PC-3 (cell line): Measurements from ENCODE around the gene SLC13A3. TPM values are rescaled to one million over a fixed set of nuclear protein-coding genes. Genes with fewer than 3 reads are reported as not detected.

ENCODE experiments used
- ATAC-seq: fragments of 200-7000 bp; cut with Tn5 transposase; 2 replicates; pipeline ENCODE4 v1.9.1; 2020; ENCODE audit warnings: mild to moderate bottlenecking, moderate library complexity
- BruUV-seq: library from RNA; stranded (reverse); fragments of 400-500 nt; replicated peaks from 2 replicates; lab custom pipeline; 2021; lab: Mats Ljungman, UMichigan
- CTCF ChIA-PET: fragments of 300-600 bp; sonication (Branson Sonifier 250); formaldehyde crosslinking; loops from one replicate; lab custom pipeline; 2022; ENCODE audit warnings: antibody characterized with exemption; lab: Charles Lee
- POLR2A ChIA-PET: fragments of 300-600 bp; sonication (Branson Sonifier 250); formaldehyde crosslinking; loops from one replicate; lab custom pipeline; 2022; ENCODE audit warnings: antibody characterized with exemption; ENCODE audit not compliant: unreplicated experiment; lab: Charles Lee
- DNase-seq: peaks from one replicate; pipeline ENCODE4 v3.0.0-alpha.2; 2015
- H2AFZ ChIP-seq: fragments of 300-600 bp; sonication (generic); 2 replicates; pipeline ENCODE4 v1.6.0; 2016; ENCODE audit warnings: antibody characterized with exemption, low read length
- H3F3A ChIP-seq: fragments of 300-600 bp; sonication (generic); one replicate; pipeline ENCODE4 v1.6.0; 2017; ENCODE audit warnings: antibody characterized with exemption, low read length, control low read depth, mild to moderate bottlenecking; ENCODE audit not compliant: unreplicated experiment
- H3K27ac ChIP-seq: fragments of 300-600 bp; sonication (generic); 2 replicates; pipeline ENCODE4 v1.5.1; 2016; ENCODE audit warnings: mild to moderate bottlenecking, low read length
- H3K27me3 ChIP-seq: fragments of 300-600 bp; sonication (generic); 2 replicates; pipeline ENCODE4 v1.6.1; 2016; ENCODE audit warnings: low read length, mixed read lengths
- H3K36me3 ChIP-seq: fragments of 300-600 bp; sonication (generic); 2 replicates; pipeline ENCODE4 v1.6.1; 2016; ENCODE audit warnings: low read depth, mixed run types, low read length, mixed read lengths
- H3K4me1 ChIP-seq: fragments of 300-600 bp; sonication (generic); 2 replicates; pipeline ENCODE4 v1.5.1; 2016; ENCODE audit warnings: low read length; ENCODE audit not compliant: insufficient read depth
- H3K4me2 ChIP-seq: fragments of 300-600 bp; sonication (generic); 2 replicates; pipeline ENCODE4 v1.6.0; 2016; ENCODE audit warnings: low read length
- H3K4me3 ChIP-seq: fragments of 300-600 bp; sonication (generic); 2 replicates; pipeline ENCODE4 v1.5.1; 2016; ENCODE audit warnings: mild to moderate bottlenecking, low read length, mixed read lengths
- H3K79me2 ChIP-seq: fragments of 300-600 bp; sonication (generic); 2 replicates; pipeline ENCODE4 v1.6.1; 2017; ENCODE audit warnings: low read length, mixed read lengths
- H3K9ac ChIP-seq: fragments of 300-600 bp; sonication (generic); 2 replicates; pipeline ENCODE4 v1.6.0; 2016; ENCODE audit warnings: mild to moderate bottlenecking, low read length
- H3K9me2 ChIP-seq: fragments of 300-600 bp; sonication (generic); replicated peaks from 2 replicates; pipeline ENCODE4 v1.6.1; 2016; ENCODE audit warnings: mixed run types, low read length, mixed read lengths
- H3K9me3 ChIP-seq: fragments of 300-600 bp; sonication (generic); 2 replicates; pipeline ENCODE4 v1.6.1; 2016; ENCODE audit warnings: low read length, mixed read lengths
- H4K20me1 ChIP-seq: fragments of 300-600 bp; sonication (generic); 2 replicates; pipeline ENCODE4 v1.6.1; 2016; ENCODE audit warnings: low read length, mixed read lengths
- EZH2 ChIP-seq: fragments of 300-600 bp; sonication (generic); IDR thresholded peaks from one replicate; pipeline ENCODE4 v1.6.1; 2017; ENCODE audit warnings: antibody characterized with exemption, mild to moderate bottlenecking, low read length; ENCODE audit not compliant: unreplicated experiment
- EZH2phosphoT487 ChIP-seq: fragments of 300-600 bp; sonication (generic); IDR thresholded peaks from 2 replicates; pipeline ENCODE4 v1.6.1; 2018; ENCODE audit warnings: mild to moderate bottlenecking, antibody characterized with exemption, low read length, borderline replicate concordance
- intact Hi-C: fragments of 100-400 bp; cut with micrococcal nuclease; formaldehyde crosslinking; loops from 2 replicates; pipeline ENCODE4 v1.9.0; 2023
- total RNA-seq: library from RNA; depleted of rRNA; stranded (reverse); fragments of >200 nt; gene quantifications from 2 replicates; pipeline ENCODE4 v1.2.3, GENCODE V29; 2014
- TF ChIP-seq, protein P1 (sequence below): fragments of 300-600 bp; sonication (generic); conservative IDR thresholded peaks from 2 replicates; pipeline ENCODE4 v1.5.1; 2017; ENCODE audit warnings: antibody characterized with exemption, low read depth, mild to moderate bottlenecking, low read length

Gene SLC13A3
- total RNA-seq, 1 experiment from 2014 or later = not detected

DNA sequence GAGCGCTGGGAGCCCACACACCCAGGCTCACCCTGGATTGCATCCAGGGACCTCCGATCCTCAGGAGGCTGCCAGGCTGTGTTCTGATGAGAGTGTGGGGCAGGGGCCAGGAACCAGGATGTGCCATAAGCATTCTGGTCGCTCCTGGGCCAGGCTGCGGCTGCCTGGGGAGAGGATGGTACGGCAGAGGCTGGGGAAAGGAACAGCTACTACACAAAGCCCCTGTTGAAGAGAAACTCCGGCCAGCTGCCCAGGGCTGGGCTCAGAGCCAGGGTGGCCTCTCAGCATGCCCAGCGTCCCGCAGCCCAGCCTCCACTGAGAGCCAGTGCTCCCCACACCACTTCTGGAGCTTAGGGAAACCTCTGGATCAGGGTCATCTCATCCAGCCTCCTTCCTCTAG is 79.1 kb downstream of the SLC13A3 start:
- Histone ChIP-seq H4K20me1 (no peaks in the 10 kb centered on the region), H3K9me2 (no peaks in the 10 kb centered on the region), H3K4me1 (peaks cover 11% of the 10 kb centered on the region; the same call in 1 of the 2 replicates), H3K4me3 (no peak overlapping the region), H3K36me3 (no peaks in the 10 kb centered on the region), H3K27ac (no peak overlapping the region), H3K27me3 (no peaks in the 10 kb centered on the region), H3K9me3 (no peaks in the 10 kb centered on the region), H3K4me2 (no peak overlapping the region), H3F3A (no peaks in the 10 kb centered on the region), H3K79me2 (no peaks in the 10 kb centered on the region), H3K9ac (no peak overlapping the region), H2AFZ (no peak overlapping the region)
- no peak for DNase-seq
- TF ChIP-seq EZH2phosphoT487 = no peak
- TF ChIP-seq EZH2 = no peak
- TF ChIP-seq, protein P1, sequence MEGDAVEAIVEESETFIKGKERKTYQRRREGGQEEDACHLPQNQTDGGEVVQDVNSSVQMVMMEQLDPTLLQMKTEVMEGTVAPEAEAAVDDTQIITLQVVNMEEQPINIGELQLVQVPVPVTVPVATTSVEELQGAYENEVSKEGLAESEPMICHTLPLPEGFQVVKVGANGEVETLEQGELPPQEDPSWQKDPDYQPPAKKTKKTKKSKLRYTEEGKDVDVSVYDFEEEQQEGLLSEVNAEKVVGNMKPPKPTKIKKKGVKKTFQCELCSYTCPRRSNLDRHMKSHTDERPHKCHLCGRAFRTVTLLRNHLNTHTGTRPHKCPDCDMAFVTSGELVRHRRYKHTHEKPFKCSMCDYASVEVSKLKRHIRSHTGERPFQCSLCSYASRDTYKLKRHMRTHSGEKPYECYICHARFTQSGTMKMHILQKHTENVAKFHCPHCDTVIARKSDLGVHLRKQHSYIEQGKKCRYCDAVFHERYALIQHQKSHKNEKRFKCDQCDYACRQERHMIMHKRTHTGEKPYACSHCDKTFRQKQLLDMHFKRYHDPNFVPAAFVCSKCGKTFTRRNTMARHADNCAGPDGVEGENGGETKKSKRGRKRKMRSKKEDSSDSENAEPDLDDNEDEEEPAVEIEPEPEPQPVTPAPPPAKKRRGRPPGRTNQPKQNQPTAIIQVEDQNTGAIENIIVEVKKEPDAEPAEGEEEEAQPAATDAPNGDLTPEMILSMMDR = no peak
- ChIA-PET POLR2A (no interaction called here), CTCF (no interaction called here)
- intact Hi-C loops = no loop called here
- no TSS peak for BruUV-seq
- no peak for ATAC-seq

DNA sequence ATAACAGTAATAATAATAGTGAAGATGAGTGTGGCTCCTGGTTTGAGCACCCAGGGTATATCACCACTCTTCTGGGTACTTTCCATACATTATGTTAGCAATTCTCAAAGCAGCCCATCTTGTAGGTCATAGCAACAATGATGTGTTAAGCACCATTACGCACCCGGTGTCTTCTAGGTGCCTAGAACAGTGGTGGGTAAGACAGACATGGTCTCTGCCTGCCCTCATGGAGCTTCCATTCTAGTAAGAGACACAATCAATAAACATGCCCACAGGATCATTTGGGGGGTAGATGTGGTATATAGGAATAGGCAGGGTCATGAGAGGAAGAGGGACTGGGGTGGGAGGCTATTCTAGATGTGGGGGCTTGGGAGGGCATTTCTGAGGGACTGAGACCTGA is 79.8 kb downstream of the SLC13A3 start:
- Histone ChIP-seq H4K20me1 (no peaks in the 10 kb centered on the region), H2AFZ (no peak overlapping the region), H3K9me2 (no peaks in the 10 kb centered on the region), H3K4me2 (no peak overlapping the region), H3K36me3 (no peaks in the 10 kb centered on the region), H3K4me3 (no peak overlapping the region), H3K4me1 (peaks cover 11% of the 10 kb centered on the region; the same call in 1 of the 2 replicates), H3K27me3 (no peaks in the 10 kb centered on the region), H3K79me2 (no peaks in the 10 kb centered on the region), H3F3A (no peaks in the 10 kb centered on the region), H3K27ac (no peak overlapping the region), H3K9ac (no peak overlapping the region), H3K9me3 (no peaks in the 10 kb centered on the region)
- ChIA-PET CTCF (no interaction called here), POLR2A (no interaction called here)
- TF ChIP-seq, protein P1 = no peak
- TF ChIP-seq EZH2 (no peak), EZH2phosphoT487 (no peak)
- ATAC-seq = no peak
- intact Hi-C loops = no loop called here
- no peak for DNase-seq
- no TSS peak for BruUV-seq

DNA sequence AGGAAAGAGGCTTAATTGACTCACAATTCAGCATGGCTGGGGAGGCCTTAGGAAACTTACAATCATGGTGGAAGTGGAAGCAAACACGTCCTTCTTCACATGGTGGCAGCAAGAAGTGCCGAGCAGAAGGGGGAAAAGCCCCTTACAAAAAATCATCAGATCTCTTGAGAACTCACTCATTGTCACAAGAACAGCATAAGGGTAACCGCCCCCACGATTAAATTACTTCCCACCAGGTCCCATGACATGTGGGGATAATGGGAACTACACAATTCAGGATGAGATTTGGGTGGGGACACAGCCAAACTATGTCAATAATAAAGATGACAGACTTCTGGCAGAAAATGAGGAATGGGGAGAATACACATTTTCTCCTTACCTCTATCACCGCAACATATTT is 80.3 kb downstream of the SLC13A3 start:
- Histone ChIP-seq H4K20me1 (no peaks in the 10 kb centered on the region), H3K27me3 (no peaks in the 10 kb centered on the region), H3K9me2 (no peaks in the 10 kb centered on the region), H3K9me3 (no peaks in the 10 kb centered on the region), H3K36me3 (no peaks in the 10 kb centered on the region), H3F3A (no peaks in the 10 kb centered on the region), H3K79me2 (no peaks in the 10 kb centered on the region), H3K9ac (no peak overlapping the region), H2AFZ (no peak overlapping the region), H3K4me2 (no peak overlapping the region), H3K4me3 (no peak overlapping the region), H3K27ac (no peak overlapping the region), H3K4me1 (peaks cover 11% of the 10 kb centered on the region; the same call in 1 of the 2 replicates)
- ChIA-PET CTCF (no interaction called here), POLR2A (no interaction called here)
- DNase-seq (no peak), ATAC-seq (no peak)
- intact Hi-C loops = no loop called here
- BruUV-seq = no TSS peak
- no peak for TF ChIP-seq EZH2phosphoT487
- TF ChIP-seq EZH2 = no peak
- TF ChIP-seq, protein P1 = no peak
